NCI-H510A (cell line): ENCODE measurements around the gene WBP2NL.

Source experiments
- DNase-seq: peaks from one replicate; lab custom pipeline; 2025; lab: John Stamatoyannopoulos, UW

Gene WBP2NL

DNA sequence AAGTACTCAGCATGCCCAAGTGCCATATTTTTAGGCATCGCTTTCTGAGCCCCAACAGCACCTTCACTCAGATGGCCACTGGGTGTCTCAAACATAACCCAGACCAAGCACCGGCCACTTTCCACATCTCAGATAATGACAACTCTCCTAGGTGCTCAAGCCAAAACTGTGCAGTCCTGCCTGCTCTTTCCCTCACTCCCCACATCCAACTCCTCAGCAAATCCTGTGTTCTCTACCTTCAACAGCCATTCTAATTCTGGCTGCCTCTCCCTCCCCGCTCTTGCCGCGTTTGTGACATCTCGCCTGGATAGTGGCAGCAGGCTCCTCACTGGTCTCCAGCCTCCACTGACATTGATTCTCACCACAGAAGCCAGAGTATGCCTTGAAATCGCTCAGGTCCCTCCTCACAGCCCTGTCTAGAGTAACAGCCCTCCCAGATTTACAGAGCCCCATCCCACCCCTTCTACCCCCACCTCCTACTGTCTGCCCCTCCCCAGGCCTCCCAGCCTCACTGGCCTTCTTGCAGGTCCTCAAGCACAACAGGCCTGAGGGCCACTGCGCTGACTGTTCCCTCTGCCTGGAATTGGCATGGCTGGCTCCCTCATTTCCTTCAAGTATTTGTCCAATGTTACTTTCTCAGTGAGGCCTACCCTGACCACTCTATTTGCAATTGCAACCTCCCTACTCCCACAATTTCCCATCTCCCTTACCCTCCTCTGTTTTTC, 74.2 kb downstream of the WBP2NL start:
- no peak for DNase-seq

DNA sequence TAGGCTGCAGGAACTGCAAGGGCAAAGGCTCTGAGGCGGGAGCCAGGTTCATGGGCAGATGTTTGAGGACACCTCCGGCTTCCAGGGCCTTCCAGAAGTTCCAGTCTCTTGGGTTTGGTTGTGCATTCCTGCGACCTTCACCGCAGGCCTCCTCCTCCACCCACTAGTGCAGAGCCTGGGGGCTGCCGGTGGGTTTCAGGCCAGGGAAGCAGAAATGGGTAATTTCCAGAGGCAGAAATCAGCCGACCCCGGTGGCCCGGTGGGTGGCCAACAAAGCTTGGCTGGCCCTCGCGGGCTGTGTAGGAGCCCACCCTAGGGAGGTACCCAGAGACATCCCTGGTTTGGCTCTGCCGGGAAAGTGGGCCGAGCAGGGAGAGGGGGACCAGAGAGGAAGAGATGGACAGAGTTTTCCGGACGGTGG, 75.0 kb downstream of the WBP2NL start:
- no peak for DNase-seq

DNA sequence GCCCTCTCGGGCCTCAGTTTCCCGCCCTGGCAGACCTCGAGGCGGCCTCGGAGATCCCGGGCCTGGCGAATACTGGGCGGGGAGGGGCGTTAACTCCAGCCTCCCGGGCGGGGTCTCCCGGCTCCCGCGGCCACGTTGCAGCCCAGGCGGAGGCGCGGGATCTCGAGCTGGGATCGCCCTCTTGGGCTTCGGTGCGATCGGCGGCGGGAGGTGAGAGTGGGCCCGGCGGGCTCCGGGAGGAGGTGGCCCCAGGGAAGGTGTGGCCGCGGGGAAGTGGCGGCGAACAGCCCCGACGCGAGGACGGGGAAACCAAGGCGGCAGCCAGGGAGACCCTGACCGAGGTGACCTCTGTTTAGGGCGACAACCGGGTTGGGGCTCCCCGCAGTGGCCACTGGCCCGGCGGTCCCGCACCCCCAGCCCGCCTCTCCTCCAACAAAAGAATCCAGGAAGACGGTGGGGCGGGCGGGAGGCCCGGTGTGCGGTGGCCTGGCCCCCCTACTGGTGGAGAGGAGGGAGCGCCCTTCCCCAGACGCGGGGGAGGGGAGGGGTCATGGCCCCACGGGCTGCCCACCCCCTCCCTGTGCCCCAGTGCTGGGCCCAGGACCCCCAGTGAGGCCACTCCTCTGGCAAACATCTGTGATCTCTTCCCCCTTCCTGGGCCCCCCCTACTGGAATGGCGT, 75.7 kb downstream of the WBP2NL start, which contains the start of gene PHETA2:
TSS of gene PHETA2 (plus strand) at position 117 of the 680 bp plus-strand sequence. CDS start 3,046 bp downstream, outside the sequence.
- no peak for DNase-seq

DNA sequence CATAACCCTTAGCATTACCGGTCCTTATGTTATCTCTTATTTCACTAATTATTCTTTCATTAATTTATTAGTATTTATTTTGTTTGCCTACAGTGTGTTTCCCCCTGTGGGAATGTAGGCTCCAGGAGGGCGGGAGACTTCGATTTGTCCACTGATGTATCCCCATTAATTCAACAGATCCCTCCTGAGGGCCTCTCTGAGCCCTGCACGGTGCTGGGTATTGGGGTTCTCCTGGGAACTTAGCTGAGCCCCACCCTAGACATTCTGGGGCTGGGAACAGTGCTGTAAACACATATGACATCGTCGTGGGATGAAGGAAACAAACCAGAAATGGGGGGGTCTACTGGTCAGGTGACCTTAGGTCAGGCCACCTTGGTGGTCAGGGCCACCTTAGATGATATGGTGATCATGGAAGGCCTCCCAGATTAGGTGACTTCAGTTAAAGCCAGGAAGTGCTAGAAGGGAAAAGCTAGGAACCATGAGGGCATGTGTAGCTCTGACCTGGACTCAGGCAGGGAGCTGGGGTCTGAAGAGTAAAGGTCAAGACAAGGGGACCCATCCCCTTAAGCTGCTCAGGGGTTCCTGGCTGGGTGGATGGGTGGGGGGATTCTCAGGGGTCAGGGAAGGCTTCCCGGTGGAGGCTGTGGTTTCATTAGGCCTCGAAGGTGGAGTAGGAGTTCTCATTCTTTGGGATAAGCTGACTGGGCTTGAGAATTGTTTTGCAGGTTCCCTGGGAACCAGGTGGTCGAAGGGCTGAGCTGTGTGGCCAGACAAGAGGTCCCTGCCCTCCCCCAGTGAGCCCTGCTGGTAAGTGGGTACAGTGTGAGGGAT, 76.5 kb downstream of the WBP2NL start:
- DNase-seq = no peak

DNA sequence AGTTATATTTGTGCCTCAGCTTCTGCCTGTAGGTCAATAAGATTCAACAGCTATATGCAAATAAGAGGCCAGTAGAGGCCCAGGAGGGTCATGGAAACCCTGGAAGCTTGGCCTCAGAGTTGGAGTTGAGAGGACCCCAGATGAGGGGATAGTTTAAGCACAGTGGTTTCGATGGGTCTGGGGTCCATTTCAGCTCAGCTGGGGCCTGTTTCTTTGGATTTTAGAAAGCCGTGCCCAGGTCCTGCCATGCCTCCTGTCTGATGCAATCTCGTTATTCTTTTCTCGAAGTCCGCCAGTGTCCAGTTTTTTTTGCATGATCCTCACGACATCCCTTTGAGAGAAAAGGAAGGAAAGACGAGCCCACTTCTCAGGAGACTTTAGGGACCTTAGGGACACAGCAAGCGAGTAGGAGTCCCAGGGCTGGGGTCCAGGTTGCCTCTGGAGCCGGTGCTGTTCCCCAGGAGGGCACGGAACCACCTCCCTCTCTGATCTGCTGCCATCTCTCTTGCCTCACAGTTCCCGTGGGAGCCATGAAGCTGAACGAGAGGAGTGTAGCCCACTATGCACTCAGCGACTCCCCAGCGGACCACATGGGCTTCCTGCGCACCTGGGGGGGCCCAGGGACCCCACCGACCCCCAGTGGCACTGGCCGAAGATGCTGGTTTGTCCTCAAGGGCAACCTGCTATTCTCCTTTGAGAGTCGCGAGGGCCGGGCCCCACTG, 78.3 kb downstream of the WBP2NL start:
- DNase-seq = no peak

DNA sequence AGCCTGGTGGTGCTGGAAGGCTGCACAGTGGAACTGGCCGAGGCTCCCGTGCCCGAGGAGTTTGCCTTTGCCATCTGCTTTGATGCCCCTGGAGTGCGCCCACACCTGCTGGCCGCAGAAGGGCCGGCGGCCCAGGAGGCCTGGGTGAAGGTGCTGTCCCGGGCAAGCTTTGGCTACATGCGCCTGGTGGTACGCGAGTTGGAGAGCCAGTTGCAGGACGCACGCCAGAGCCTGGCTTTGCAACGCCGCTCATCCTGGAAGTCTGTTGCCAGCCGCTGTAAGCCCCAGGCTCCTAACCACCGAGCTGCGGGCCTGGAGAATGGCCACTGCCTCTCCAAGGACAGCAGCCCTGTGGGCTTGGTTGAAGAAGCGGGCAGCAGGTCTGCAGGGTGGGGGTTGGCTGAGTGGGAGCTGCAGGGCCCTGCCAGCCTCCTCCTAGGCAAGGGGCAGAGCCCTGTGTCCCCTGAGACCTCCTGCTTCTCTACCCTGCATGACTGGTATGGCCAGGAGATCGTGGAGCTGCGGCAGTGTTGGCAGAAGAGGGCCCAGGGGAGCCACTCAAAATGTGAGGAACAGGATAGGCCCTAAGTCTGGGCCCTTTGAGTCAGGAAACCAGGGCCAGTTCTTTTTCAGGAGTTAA, 79.0 kb downstream of the WBP2NL start:
- DNase-seq = no peak
